HG03139 (cell line): ENCODE data around the gene HIC1.
"Not testable (repeated sequence)": the region's sequence is repeated elsewhere in the genome, so short reads cannot be mapped to it uniquely, and the experiment has no call there.

ENCODE experiments used
- ATAC-seq: cut with Tn5 transposase; IDR thresholded peaks from one replicate; pipeline ENCODE4 v1.9.1; 2021; ENCODE audit not compliant: unreplicated experiment

HIC1 gene

GRCh38 chr17:2054512-2055291, at the start of gene HIC1:
Gene HIC1 (plus strand): TSS chr17:2055103. CDS start chr17:2056691, 1,588 bp downstream.
- peak; percentile 31 for ATAC-seq

- ATAC-seq: no peak
Observed at GRCh38 chr17:2008332-2009126, 46.4 kb upstream of the HIC1 start.

GRCh38 chr17:2009737-2010136, 45.2 kb upstream of the HIC1 start:
- ATAC-seq: no peak

GRCh38 chr17:2011411-2012371, 43.2 kb upstream of the HIC1 start:
- ATAC-seq: no peak

- no peak for ATAC-seq
Observed at GRCh38 chr17:2012499-2012898, 42.4 kb upstream of the HIC1 start.

- ATAC-seq: not testable (repeated sequence)
Observed at GRCh38 chr17:2013220-2013993, 41.5 kb upstream of the HIC1 start.

GRCh38 chr17:2013994-2014317, 40.9 kb upstream of the HIC1 start:
- no peak for ATAC-seq

GRCh38 chr17:2015314-2015713, 39.6 kb upstream of the HIC1 start:
- ATAC-seq: no peak

- no peak for ATAC-seq
Observed at GRCh38 chr17:2016494-2016893, 38.4 kb upstream of the HIC1 start.

GRCh38 chr17:2017274-2017941, 37.5 kb upstream of the HIC1 start:
- ATAC-seq: no peak

GRCh38 chr17:2018716-2019510, 36.0 kb upstream of the HIC1 start:
- ATAC-seq: no peak

GRCh38 chr17:2019723-2020122, 35.2 kb upstream of the HIC1 start:
- no peak for ATAC-seq

GRCh38 chr17:2020721-2021120, 34.2 kb upstream of the HIC1 start:
- ATAC-seq: no peak

GRCh38 chr17:2022647-2023240, 32.2 kb upstream of the HIC1 start:
- no peak for ATAC-seq

- no peak for ATAC-seq
Observed at GRCh38 chr17:2023256-2023655, 31.6 kb upstream of the HIC1 start.

- ATAC-seq: no peak
Observed at GRCh38 chr17:2023692-2024571, 31.0 kb upstream of the HIC1 start.

GRCh38 chr17:2024572-2025219, 30.2 kb upstream of the HIC1 start:
- no peak for ATAC-seq
